Measurements from ENCODE around the gene GCAT. TPM values are rescaled to one million over a fixed set of nuclear protein-coding genes. Genes with fewer than 3 reads are reported as not detected.

GCAT gene
- total RNA-seq, 4 donors from 2014 or later, result 14.3 to 22.5 (median 20.7) TPM

- Histone ChIP-seq H3K27ac (peak overlapping the region in 3 of 4 donors; percentile 26 to 67 (median 66)), H3K9me3 (no peaks in the 10 kb centered on the region), H3K36me3 (peaks cover 16 to 100% (median 43%) of the 10 kb centered on the region in 3 donors), H3K27me3 (no peaks in the 10 kb centered on the region), H3K4me1 (peaks cover 0 to 19% (median 4%) of the 10 kb centered on the region in 3 donors), H3K4me3 (no peak overlapping the region)
- no peak for DNase-seq
- TF ChIP-seq CTCF (IDR thresholded peaks at IDR 0.05), result no peak
- TF ChIP-seq POLR2A (IDR thresholded peaks at IDR 0.05), result no peak
- intact Hi-C loops (cut with DNase I), result no loop called here
- 84 to 88% methylated on average over 3 to 5 of the region's 9 CpGs for WGBS, 2 donors
Observed at GRCh38 chr22:37763012-37763411, 44.7 kb upstream of the GCAT start.

DNA sequence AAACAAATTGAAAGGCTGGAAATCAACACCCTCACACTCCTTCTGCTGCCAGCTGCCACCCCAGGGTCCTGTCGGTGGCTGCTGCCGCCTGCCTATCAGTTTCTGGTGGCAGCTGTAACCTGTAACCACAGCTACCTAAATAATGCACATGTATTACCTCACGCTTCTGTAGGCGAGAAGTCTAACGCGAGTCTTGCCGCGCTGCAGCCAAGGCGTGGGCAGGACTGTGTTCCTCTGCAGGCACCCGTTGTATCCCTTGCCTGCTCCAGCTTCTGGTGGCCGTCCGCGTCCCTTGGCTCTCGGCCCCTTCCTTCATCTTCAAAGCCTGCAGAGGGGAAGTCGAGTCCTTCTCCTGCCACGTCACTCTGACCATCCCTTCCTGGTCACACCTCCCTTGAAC, 44.1 kb upstream of the GCAT start:
- H3K36me3 ChIP-seq, result peaks cover 22 to 100% (median 38%) of the 10 kb centered on the region in 3 donors
- no peak for DNase-seq
- H3K4me1 ChIP-seq, result peaks cover 0 to 19% (median 4%) of the 10 kb centered on the region in 3 donors
- WGBS, 2 donors, result 88 to 92% methylated on average over 16 of the region's 16 CpGs
- intact Hi-C loops (cut with DNase I), result no loop called here
- no peaks in the 10 kb centered on the region for H3K9me3 ChIP-seq
- no peaks in the 10 kb centered on the region for H3K27me3 ChIP-seq
- H3K4me3 ChIP-seq, result no peak overlapping the region
- H3K27ac ChIP-seq, result no peak overlapping the region
- no peak for TF ChIP-seq POLR2A (IDR thresholded peaks at IDR 0.05)

DNA sequence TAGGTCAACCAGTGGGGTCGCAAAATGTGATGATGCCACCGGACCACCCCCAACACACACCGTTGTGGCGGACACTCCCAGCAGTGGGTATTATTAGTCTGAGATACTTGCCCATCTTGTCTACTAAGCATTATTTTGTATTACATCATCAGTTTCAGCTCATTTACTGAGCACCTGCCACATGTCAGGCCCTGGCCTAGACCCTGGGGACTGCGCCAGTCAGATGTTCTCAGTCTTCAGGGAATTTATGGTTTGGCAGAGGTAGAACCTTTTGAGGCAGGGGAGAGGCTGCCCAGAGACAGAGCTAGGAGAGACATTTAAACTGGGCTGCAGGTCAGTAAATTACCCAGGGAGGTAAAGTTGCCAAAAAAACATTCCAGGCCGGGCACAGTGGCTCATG, 43.1 kb upstream of the GCAT start:
- no peak overlapping the region for H3K27ac ChIP-seq
- peaks cover 24 to 100% (median 37%) of the 10 kb centered on the region in 3 donors for H3K36me3 ChIP-seq
- no peak overlapping the region for H3K4me3 ChIP-seq
- H3K9me3 ChIP-seq, result no peaks in the 10 kb centered on the region
- H3K4me1 ChIP-seq, result peaks cover 0 to 19% (median 4%) of the 10 kb centered on the region in 3 donors
- no peak for TF ChIP-seq POLR2A (IDR thresholded peaks at IDR 0.05)
- no peak for TF ChIP-seq CTCF (IDR thresholded peaks at IDR 0.05)
- intact Hi-C loops (cut with DNase I), result no loop called here
- no peak for DNase-seq
- 79 to 88% methylated on average over 5 to 6 of the region's 6 CpGs for WGBS, 2 donors
- no peaks in the 10 kb centered on the region for H3K27me3 ChIP-seq

DNA sequence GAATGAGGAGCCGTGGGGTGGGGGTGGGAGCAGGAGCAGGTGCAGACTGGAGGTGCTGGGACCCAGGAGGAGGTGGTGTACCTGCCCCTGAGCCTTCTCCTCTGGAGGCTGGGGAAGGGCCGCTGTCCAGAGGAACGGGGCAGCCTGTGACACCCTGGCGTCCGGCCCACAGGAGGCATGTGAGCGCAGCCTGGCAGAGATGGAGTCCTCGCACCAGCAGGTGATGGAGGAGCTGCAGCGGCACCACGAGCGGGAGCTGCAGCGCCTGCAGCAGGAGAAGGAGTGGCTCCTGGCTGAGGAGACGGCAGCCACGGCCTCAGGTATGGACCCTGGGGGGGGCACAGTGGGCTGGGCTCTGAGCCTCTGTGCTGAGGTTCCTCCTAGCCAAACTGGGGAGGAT, 42.2 kb upstream of the GCAT start:
- TF ChIP-seq POLR2A (IDR thresholded peaks at IDR 0.05) (no peak), CTCF (IDR thresholded peaks at IDR 0.05) (no peak)
- WGBS, 2 donors, result 86 to 96% methylated on average over 7 to 8 of the region's 13 CpGs
- Histone ChIP-seq H3K4me1 (peaks cover 0 to 23% (median 4%) of the 10 kb centered on the region in 3 donors), H3K36me3 (peaks cover 24 to 100% (median 37%) of the 10 kb centered on the region in 3 donors), H3K27me3 (no peaks in the 10 kb centered on the region), H3K4me3 (no peak overlapping the region), H3K27ac (no peak overlapping the region), H3K9me3 (no peaks in the 10 kb centered on the region)
- intact Hi-C loops (cut with DNase I), result no loop called here
- no peak for DNase-seq

GRCh38 chr22:37765953-37766576, 41.7 kb upstream of the GCAT start:
- Histone ChIP-seq H3K9me3 (no peaks in the 10 kb centered on the region), H3K4me1 (peaks cover 0 to 28% (median 4%) of the 10 kb centered on the region in 3 donors), H3K27me3 (no peaks in the 10 kb centered on the region), H3K27ac (no peak overlapping the region), H3K36me3 (peaks cover 24 to 100% (median 38%) of the 10 kb centered on the region in 3 donors), H3K4me3 (no peak overlapping the region)
- WGBS, 2 donors, result 81 to 92% methylated on average over 2 to 4 of the region's 8 CpGs
- intact Hi-C loops (cut with DNase I), result no loop called here
- TF ChIP-seq CTCF (IDR thresholded peaks at IDR 0.05) (no peak), POLR2A (IDR thresholded peaks at IDR 0.05) (no peak)
- no peak for DNase-seq

Data from esophagus squamous epithelium (tissue), 5 donors.